Measurements from ENCODE around the gene DTWD2. TPM values are rescaled to one million over a fixed set of nuclear protein-coding genes. Genes with fewer than 3 reads are reported as not detected.

DTWD2 gene
- total RNA-seq, 1 experiment from 2014 or later: 24.7 TPM

- Histone ChIP-seq H3K36me3 (replicated peaks; ENCODE audit: control insufficient read depth, insufficient read depth, low read length) (no peaks in the 10 kb centered on the region), H3K27me3 (ENCODE audit: control insufficient read depth, insufficient read depth, low read length) (no peaks in the 10 kb centered on the region), H3K4me3 (ENCODE audit: insufficient read depth, low read depth, low read length) (no peak overlapping the region)
- DNase-seq: no peak
Measured at GRCh38 chr5:118834710-118835109, 153.6 kb downstream of the DTWD2 start.

GRCh38 chr5:118832974-118833373 lies 155.4 kb downstream of the DTWD2 start:
- no peak for DNase-seq
- H3K27me3 ChIP-seq (ENCODE audit: control insufficient read depth, insufficient read depth, low read length): no peaks in the 10 kb centered on the region
- no peak overlapping the region for H3K4me3 ChIP-seq (ENCODE audit: insufficient read depth, low read depth, low read length)
- no peaks in the 10 kb centered on the region for H3K36me3 ChIP-seq (replicated peaks; ENCODE audit: control insufficient read depth, insufficient read depth, low read length)

GRCh38 chr5:118825226-118825625 lies 163.1 kb downstream of the DTWD2 start:
- Histone ChIP-seq H3K4me3 (ENCODE audit: insufficient read depth, low read depth, low read length) (no peak overlapping the region), H3K27me3 (ENCODE audit: control insufficient read depth, insufficient read depth, low read length) (no peaks in the 10 kb centered on the region), H3K36me3 (replicated peaks; ENCODE audit: control insufficient read depth, insufficient read depth, low read length) (no peaks in the 10 kb centered on the region)
- no peak for DNase-seq

- no peak for DNase-seq
Measured at GRCh38 chr5:118818604-118819003, 169.7 kb downstream of the DTWD2 start.

GRCh38 chr5:118808441-118808840 lies 179.9 kb downstream of the DTWD2 start:
- Histone ChIP-seq H3K36me3 (replicated peaks; ENCODE audit: control insufficient read depth, insufficient read depth, low read length) (no peaks in the 10 kb centered on the region), H3K4me3 (ENCODE audit: insufficient read depth, low read depth, low read length) (no peak overlapping the region), H3K27me3 (ENCODE audit: control insufficient read depth, insufficient read depth, low read length) (no peaks in the 10 kb centered on the region)
- DNase-seq: no peak

More at GRCh38 chr5:118818604-118819003, 169.7 kb downstream of the DTWD2 start:
- Histone ChIP-seq H3K36me3 (replicated peaks; ENCODE audit: control insufficient read depth, insufficient read depth, low read length) (no peaks in the 10 kb centered on the region), H3K4me3 (ENCODE audit: insufficient read depth, low read depth, low read length) (no peak overlapping the region), H3K27me3 (ENCODE audit: control insufficient read depth, insufficient read depth, low read length) (no peaks in the 10 kb centered on the region)

GRCh38 chr5:118806571-118806970 lies 181.8 kb downstream of the DTWD2 start:
- Histone ChIP-seq H3K36me3 (replicated peaks; ENCODE audit: control insufficient read depth, insufficient read depth, low read length) (no peaks in the 10 kb centered on the region), H3K27me3 (ENCODE audit: control insufficient read depth, insufficient read depth, low read length) (no peaks in the 10 kb centered on the region), H3K4me3 (ENCODE audit: insufficient read depth, low read depth, low read length) (no peak overlapping the region)
- DNase-seq: no peak

GRCh38 chr5:118802335-118802734 lies 186.0 kb downstream of the DTWD2 start:
- Histone ChIP-seq H3K36me3 (replicated peaks; ENCODE audit: control insufficient read depth, insufficient read depth, low read length) (no peaks in the 10 kb centered on the region), H3K4me3 (ENCODE audit: insufficient read depth, low read depth, low read length) (no peak overlapping the region), H3K27me3 (ENCODE audit: control insufficient read depth, insufficient read depth, low read length) (no peaks in the 10 kb centered on the region)
- DNase-seq: no peak

GRCh38 chr5:118796081-118796480 lies 192.3 kb downstream of the DTWD2 start:
- Histone ChIP-seq H3K36me3 (replicated peaks; ENCODE audit: control insufficient read depth, insufficient read depth, low read length) (no peaks in the 10 kb centered on the region), H3K4me3 (ENCODE audit: insufficient read depth, low read depth, low read length) (no peak overlapping the region), H3K27me3 (ENCODE audit: control insufficient read depth, insufficient read depth, low read length) (no peaks in the 10 kb centered on the region)
- DNase-seq: peak; percentile 16

GRCh38 chr5:118794281-118794680 lies 194.1 kb downstream of the DTWD2 start:
- no peak for DNase-seq
- Histone ChIP-seq H3K27me3 (ENCODE audit: control insufficient read depth, insufficient read depth, low read length) (no peaks in the 10 kb centered on the region), H3K4me3 (ENCODE audit: insufficient read depth, low read depth, low read length) (no peak overlapping the region), H3K36me3 (replicated peaks; ENCODE audit: control insufficient read depth, insufficient read depth, low read length) (no peaks in the 10 kb centered on the region)

GRCh38 chr5:118793652-118794051 lies 194.7 kb downstream of the DTWD2 start:
- DNase-seq: no peak
- H3K36me3 ChIP-seq (replicated peaks; ENCODE audit: control insufficient read depth, insufficient read depth, low read length): no peaks in the 10 kb centered on the region
- no peak overlapping the region for H3K4me3 ChIP-seq (ENCODE audit: insufficient read depth, low read depth, low read length)
- H3K27me3 ChIP-seq (ENCODE audit: control insufficient read depth, insufficient read depth, low read length): no peaks in the 10 kb centered on the region

- no peak for DNase-seq
- no peaks in the 10 kb centered on the region for H3K27me3 ChIP-seq (ENCODE audit: control insufficient read depth, insufficient read depth, low read length)
- H3K36me3 ChIP-seq (replicated peaks; ENCODE audit: control insufficient read depth, insufficient read depth, low read length): no peaks in the 10 kb centered on the region
- no peak overlapping the region for H3K4me3 ChIP-seq (ENCODE audit: insufficient read depth, low read depth, low read length)
Measured at GRCh38 chr5:118793091-118793490, 195.3 kb downstream of the DTWD2 start.

GRCh38 chr5:118791926-118792734 lies 196.2 kb downstream of the DTWD2 start:
- Histone ChIP-seq H3K36me3 (replicated peaks; ENCODE audit: control insufficient read depth, insufficient read depth, low read length) (no peaks in the 10 kb centered on the region), H3K27me3 (ENCODE audit: control insufficient read depth, insufficient read depth, low read length) (no peaks in the 10 kb centered on the region), H3K4me3 (ENCODE audit: insufficient read depth, low read depth, low read length) (no peak overlapping the region)
- DNase-seq: peak; percentile 48

GRCh38 chr5:118789366-118789765 lies 199.0 kb downstream of the DTWD2 start:
- H3K36me3 ChIP-seq (replicated peaks; ENCODE audit: control insufficient read depth, insufficient read depth, low read length): no peaks in the 10 kb centered on the region
- no peak for DNase-seq
- H3K4me3 ChIP-seq (ENCODE audit: insufficient read depth, low read depth, low read length): no peak overlapping the region
- H3K27me3 ChIP-seq (ENCODE audit: control insufficient read depth, insufficient read depth, low read length): no peaks in the 10 kb centered on the region

- DNase-seq: no peak
- Histone ChIP-seq H3K36me3 (replicated peaks; ENCODE audit: control insufficient read depth, insufficient read depth, low read length) (no peaks in the 10 kb centered on the region), H3K27me3 (ENCODE audit: control insufficient read depth, insufficient read depth, low read length) (no peaks in the 10 kb centered on the region), H3K4me3 (ENCODE audit: insufficient read depth, low read depth, low read length) (no peak overlapping the region)
Measured at GRCh38 chr5:118788351-118788750, 200.0 kb downstream of the DTWD2 start.

Measured in H7 (cell line).